Measurements from ENCODE around the gene ZC3H7B.

DNA sequence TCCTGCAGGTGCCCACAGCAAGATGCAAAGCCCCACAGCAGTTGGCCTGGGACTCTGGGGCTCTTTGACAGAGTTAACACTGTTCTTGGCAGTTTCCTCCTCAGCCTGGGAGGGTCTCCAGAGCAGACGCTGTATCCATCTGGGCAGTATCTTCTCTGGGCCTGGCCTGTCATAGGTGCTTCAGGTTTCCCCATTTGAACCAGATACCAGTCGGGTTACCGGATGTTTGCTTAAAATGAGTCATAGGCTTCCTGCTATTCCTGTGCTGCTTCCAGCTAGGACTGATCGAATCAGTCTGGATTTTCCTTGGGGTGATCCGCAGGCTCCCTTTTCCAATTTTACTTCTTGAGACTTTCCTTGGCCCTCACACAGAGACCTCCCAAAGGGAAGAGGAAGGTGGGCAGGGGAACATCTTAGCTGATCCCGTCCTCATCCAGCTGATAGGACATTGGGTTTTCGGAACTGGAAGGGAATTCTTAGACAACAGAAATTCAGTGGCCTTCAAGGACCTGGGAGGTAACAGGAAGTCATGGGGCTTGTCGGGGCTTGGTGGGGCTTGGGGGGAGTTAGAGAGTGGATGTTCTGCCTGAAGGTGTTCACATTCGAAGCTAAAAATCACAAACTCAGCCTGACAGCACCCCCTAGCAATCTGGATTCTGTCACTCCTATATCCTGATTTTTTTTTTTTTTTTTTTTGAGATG lies 12.9 kb upstream of the ZC3H7B start:
- no peak for TF ChIP-seq EZH2 (IDR thresholded peaks at IDR 0.05; ENCODE audit: low read length, unreplicated experiment)
- TF ChIP-seq, protein P1, sequence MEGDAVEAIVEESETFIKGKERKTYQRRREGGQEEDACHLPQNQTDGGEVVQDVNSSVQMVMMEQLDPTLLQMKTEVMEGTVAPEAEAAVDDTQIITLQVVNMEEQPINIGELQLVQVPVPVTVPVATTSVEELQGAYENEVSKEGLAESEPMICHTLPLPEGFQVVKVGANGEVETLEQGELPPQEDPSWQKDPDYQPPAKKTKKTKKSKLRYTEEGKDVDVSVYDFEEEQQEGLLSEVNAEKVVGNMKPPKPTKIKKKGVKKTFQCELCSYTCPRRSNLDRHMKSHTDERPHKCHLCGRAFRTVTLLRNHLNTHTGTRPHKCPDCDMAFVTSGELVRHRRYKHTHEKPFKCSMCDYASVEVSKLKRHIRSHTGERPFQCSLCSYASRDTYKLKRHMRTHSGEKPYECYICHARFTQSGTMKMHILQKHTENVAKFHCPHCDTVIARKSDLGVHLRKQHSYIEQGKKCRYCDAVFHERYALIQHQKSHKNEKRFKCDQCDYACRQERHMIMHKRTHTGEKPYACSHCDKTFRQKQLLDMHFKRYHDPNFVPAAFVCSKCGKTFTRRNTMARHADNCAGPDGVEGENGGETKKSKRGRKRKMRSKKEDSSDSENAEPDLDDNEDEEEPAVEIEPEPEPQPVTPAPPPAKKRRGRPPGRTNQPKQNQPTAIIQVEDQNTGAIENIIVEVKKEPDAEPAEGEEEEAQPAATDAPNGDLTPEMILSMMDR (conservative IDR thresholded peaks at IDR 0.05; ENCODE audit: low read depth, low read length) = no peak
